ENCODE results near the gene RPN1. TPM values are rescaled to one million over a fixed set of nuclear protein-coding genes. Genes with fewer than 3 reads are reported as not detected.

RPN1 gene
- total and polyA plus RNA-seq, 4 donors: 132 to 407 (median 249) TPM

GRCh38 chr3:128598884-128599664, 51.5 kb downstream of the RPN1 start:
- H3K4me1 ChIP-seq (ENCODE audit: control insufficient read depth in 4 of 4, insufficient read depth in 4 of 4, low read length in 3 of 4): peaks cover 0 to 2% (median under 1%) of the 10 kb centered on the region in 4 donors
- no peak overlapping the region for H3K4me3 ChIP-seq (ENCODE audit: low read depth in 1 of 3, low read length in 3 of 3)
- DNase-seq (ENCODE audit: low spot score): no peak
- TF ChIP-seq REST (IDR thresholded peaks at IDR 0.05) (no peak), YY1 (IDR thresholded peaks at IDR 0.05) (no peak), HNF4G (IDR thresholded peaks at IDR 0.05) (no peak), TAF1 (conservative IDR thresholded peaks at IDR 0.05) (no peak)
- WGBS: 88% methylated on average over 18 of the region's 18 CpGs
- no peaks in the 10 kb centered on the region for H3K9me3 ChIP-seq (ENCODE audit: control insufficient read depth in 4 of 4, low read length in 3 of 4)
- no peaks in the 10 kb centered on the region for H3K27me3 ChIP-seq (ENCODE audit: control insufficient read depth in 4 of 4, insufficient read depth in 4 of 4, low read length in 3 of 4)
- no peak overlapping the region for H3K27ac ChIP-seq (ENCODE audit: low read depth in 1 of 2, low read length in 2 of 2)
- H3K36me3 ChIP-seq (ENCODE audit: control insufficient read depth in 4 of 4, insufficient read depth in 3 of 4, low read depth in 1 of 4, low read length in 3 of 4): no peaks in the 10 kb centered on the region
- H3K9ac ChIP-seq (ENCODE audit: low read depth in 1 of 2, low read length in 2 of 2): no peak overlapping the region

GRCh38 chr3:128597900-128598299, 52.7 kb downstream of the RPN1 start:
- Histone ChIP-seq H3K9ac (ENCODE audit: low read depth in 1 of 2, low read length in 2 of 2) (no peak overlapping the region), H3K4me1 (ENCODE audit: control insufficient read depth in 4 of 4, insufficient read depth in 4 of 4, low read length in 3 of 4) (no peaks in the 10 kb centered on the region), H3K9me3 (ENCODE audit: control insufficient read depth in 4 of 4, low read length in 3 of 4) (no peaks in the 10 kb centered on the region), H3K36me3 (ENCODE audit: control insufficient read depth in 4 of 4, insufficient read depth in 3 of 4, low read depth in 1 of 4, low read length in 3 of 4) (no peaks in the 10 kb centered on the region), H3K27me3 (ENCODE audit: control insufficient read depth in 4 of 4, insufficient read depth in 4 of 4, low read length in 3 of 4) (no peaks in the 10 kb centered on the region), H3K4me3 (ENCODE audit: low read depth in 1 of 3, low read length in 3 of 3) (no peak overlapping the region), H3K27ac (ENCODE audit: low read depth in 1 of 2, low read length in 2 of 2) (no peak overlapping the region)
- WGBS: 80% methylated on average over 6 of the region's 6 CpGs
- TF ChIP-seq HNF4G (IDR thresholded peaks at IDR 0.05) (no peak), SP1 (IDR thresholded peaks at IDR 0.05) (no peak), GABPA (IDR thresholded peaks at IDR 0.05 in 1 of 2, conservative IDR thresholded peaks at IDR 0.05 in 1 of 2) (no peak), ATF3 (IDR thresholded peaks at IDR 0.05) (no peak), HNF4A (conservative IDR thresholded peaks at IDR 0.05) (no peak), REST (IDR thresholded peaks at IDR 0.05) (no peak), EGR1 (IDR thresholded peaks at IDR 0.05; ENCODE audit: low read depth in 2 of 2) (no peak), NR2F2 (IDR thresholded peaks at IDR 0.05) (no peak), RXRA (IDR thresholded peaks at IDR 0.05) (no peak), FOXA2 (IDR thresholded peaks at IDR 0.05) (no peak), JUND (IDR thresholded peaks at IDR 0.05) (no peak), MAX (IDR thresholded peaks at IDR 0.05) (no peak), TAF1 (conservative IDR thresholded peaks at IDR 0.05) (no peak), RAD21 (IDR thresholded peaks at IDR 0.05) (no peak)
- DNase-seq (ENCODE audit: low spot score): no peak
